OCI-LY7 (cell line): ENCODE measurements around the gene USP53. TPM values are rescaled to one million over a fixed set of nuclear protein-coding genes. Genes with fewer than 3 reads are reported as not detected.
A peak's percentile ranks its signal among the peaks of the same experiment; 100 is the strongest.

Source experiments
- BruUV-seq: library from RNA; stranded (reverse); fragments of 400-500 nt; replicated peaks from 2 replicates; lab custom pipeline; 2021; lab: Mats Ljungman, UMichigan
- CTCF ChIA-PET: fragments of 300-600 bp; sonication (Branson Sonifier 250); formaldehyde crosslinking; loops from one replicate; lab custom pipeline; 2022; ENCODE audit warnings: antibody characterized with exemption; ENCODE audit not compliant: unreplicated experiment; lab: Charles Lee
- POLR2A ChIA-PET: fragments of 300-600 bp; sonication (Branson Sonifier 250); formaldehyde crosslinking; loops from one replicate; lab custom pipeline; 2022; ENCODE audit warnings: antibody characterized with exemption; lab: Charles Lee
- DNase-seq: peaks from one replicate; pipeline ENCODE4 v3.0.0-alpha.2; 2015; ENCODE audit warnings: low spot score
- H2AFZ ChIP-seq: fragments of 200-600 bp; sonication (generic), shearing (Covaris generic); 2 replicates; pipeline ENCODE4 v1.6.1; 2014; ENCODE audit warnings: mild to moderate bottlenecking, antibody characterized with exemption, low read length, moderate library complexity
- H3K27ac ChIP-seq: fragments of 200-600 bp; sonication (generic); 2 replicates; pipeline ENCODE4 v1.5.1; 2014; ENCODE audit warnings: mixed run types, low read depth, mild to moderate bottlenecking, moderate library complexity, low read length, inconsistent platforms; ENCODE audit not compliant: poor library complexity, severe bottlenecking
- H3K36me3 ChIP-seq: fragments of 200-600 bp; sonication (generic); 2 replicates; pipeline ENCODE4 v1.6.1; 2014; ENCODE audit warnings: mild to moderate bottlenecking, antibody characterized with exemption, low read length, moderate library complexity, mixed read lengths; ENCODE audit not compliant: insufficient read depth
- H3K4me1 ChIP-seq: fragments of 200-600 bp; sonication (generic); 2 replicates; pipeline ENCODE4 v1.5.1; 2014; ENCODE audit warnings: mild to moderate bottlenecking, low read length; ENCODE audit not compliant: insufficient read depth, poor library complexity, severe bottlenecking
- H3K4me2 ChIP-seq: fragments of 200-600 bp; sonication (generic); 2 replicates; pipeline ENCODE4 v1.6.1; 2014; ENCODE audit warnings: mild to moderate bottlenecking, low read length
- H3K4me3 ChIP-seq: fragments of 200-600 bp; sonication (generic); 2 replicates; pipeline ENCODE4 v1.5.1; 2014; ENCODE audit warnings: mild to moderate bottlenecking, low read depth, low read length; ENCODE audit not compliant: poor library complexity, severe bottlenecking
- H3K79me2 ChIP-seq: fragments of 200-600 bp; sonication (generic); 2 replicates; pipeline ENCODE4 v1.6.1; 2016; ENCODE audit warnings: low read depth, mild to moderate bottlenecking, low read length, moderate library complexity, mixed read lengths; ENCODE audit not compliant: insufficient read depth
- H3K9me2 ChIP-seq: fragments of 200-600 bp; sonication (generic); 2 replicates; pipeline ENCODE4 v1.6.1; 2016; ENCODE audit warnings: mild to moderate bottlenecking, low read length, mixed read lengths; ENCODE audit not compliant: insufficient read depth
- H3K9me3 ChIP-seq: fragments of 200-600 bp; sonication (generic); 2 replicates; pipeline ENCODE4 v1.6.1; 2014; ENCODE audit warnings: mild to moderate bottlenecking, mixed run types, low read length, mixed read lengths
- H4K20me1 ChIP-seq: fragments of 200-600 bp; sonication (generic); 2 replicates; pipeline ENCODE4 v1.6.1; 2014; ENCODE audit warnings: mild to moderate bottlenecking, antibody characterized with exemption, low read length, moderate library complexity, mixed read lengths; ENCODE audit not compliant: insufficient read depth
- CTCF ChIP-seq: fragments of 200-600 bp; sonication (generic); conservative IDR thresholded peaks from 2 replicates; pipeline ENCODE4 v1.5.1; 2014; ENCODE audit warnings: mild to moderate bottlenecking, antibody characterized with exemption, low read length, moderate library complexity, mixed read lengths
- EZH2phosphoT487 ChIP-seq: fragments of 200-600 bp; sonication (generic); IDR thresholded peaks from 2 replicates; pipeline ENCODE4 v1.6.1; 2018; ENCODE audit warnings: low read depth, borderline replicate concordance, mild to moderate bottlenecking, mixed run types, antibody characterized with exemption, low read length, moderate library complexity, mixed read lengths
- intact Hi-C: fragments of 100-400 bp; cut with micrococcal nuclease; formaldehyde crosslinking; loops from one replicate; pipeline ENCODE4 v1.10.0; 2022; ENCODE audit not compliant: unreplicated experiment
- total RNA-seq, 2 experiments: library from RNA; depleted of rRNA in 1 of 2; stranded (reverse); fragments of >200 nt in 1 of 2; shearing (Covaris generic) in 1 of 2; gene quantifications; 2 replicates each; pipeline ENCODE4 v1.2.3, GENCODE V29; 2014 to 2022

Gene USP53
- total RNA-seq, 2 experiments from 2014 or later = 4.9 to 9.2 TPM

GRCh38 chr4:119296356-119296755 lies 83.8 kb downstream of the USP53 start:
- Histone ChIP-seq H3K9me3 (no peaks in the 10 kb centered on the region), H3K4me1 (peaks cover 24% of the 10 kb centered on the region), H2AFZ (no peak overlapping the region), H3K9me2 (no peaks in the 10 kb centered on the region), H3K4me3 (no peak overlapping the region), H3K4me2 (no peak overlapping the region), H3K36me3 (peaks cover 51% of the 10 kb centered on the region), H3K79me2 (peaks cover 38% of the 10 kb centered on the region), H4K20me1 (no peaks in the 10 kb centered on the region), H3K27ac (no peak overlapping the region)
- intact Hi-C loops = no loop called here
- TF ChIP-seq CTCF (no peak), EZH2phosphoT487 (no peak)
- POLR2A ChIA-PET = interaction anchor here (0.6 kb wide), 1 partner anchor 212 kb away, joined by 3 read pairs; no protein-coding TSS in a partner anchor
- BruUV-seq = no TSS peak
- no peak for DNase-seq
- CTCF ChIA-PET = no interaction called here

GRCh38 chr4:119297795-119298194 lies 85.3 kb downstream of the USP53 start:
- Histone ChIP-seq H3K9me3 (no peaks in the 10 kb centered on the region), H2AFZ (no peak overlapping the region), H4K20me1 (no peaks in the 10 kb centered on the region), H3K4me3 (peak overlapping the region; percentile 95), H3K9me2 (no peaks in the 10 kb centered on the region), H3K79me2 (peaks cover 38% of the 10 kb centered on the region), H3K36me3 (peaks cover 43% of the 10 kb centered on the region), H3K4me2 (peak overlapping the region; percentile 87), H3K4me1 (peaks cover 25% of the 10 kb centered on the region), H3K27ac (no peak overlapping the region)
- no peak for DNase-seq
- POLR2A ChIA-PET = interaction anchor here (0.6 to 0.8 kb wide), 3 partner anchors 29 to 779 kb away, joined by 3 to 5 read pairs (median 3); no protein-coding TSS in a partner anchor
- CTCF ChIA-PET = no interaction called here
- no TSS peak for BruUV-seq
- intact Hi-C loops = no loop called here
- no peak for TF ChIP-seq EZH2phosphoT487
- TF ChIP-seq CTCF = no peak

GRCh38 chr4:119299260-119299671 lies 86.8 kb downstream of the USP53 start:
- TF ChIP-seq EZH2phosphoT487 (no peak), CTCF (no peak)
- CTCF ChIA-PET = no interaction called here
- Histone ChIP-seq H3K4me2 (peak overlapping the region; percentile 87), H3K9me3 (no peaks in the 10 kb centered on the region), H3K9me2 (no peaks in the 10 kb centered on the region), H4K20me1 (no peaks in the 10 kb centered on the region), H3K27ac (peak overlapping the region; percentile 91), H3K79me2 (peaks cover 38% of the 10 kb centered on the region), H3K36me3 (peaks cover 40% of the 10 kb centered on the region), H3K4me3 (peak overlapping the region; percentile 95), H3K4me1 (peaks cover 25% of the 10 kb centered on the region), H2AFZ (peak overlapping the region; percentile 99; the same call in 1 of the 2 replicates)
- no peak for DNase-seq
- POLR2A ChIA-PET = interaction anchor here (0.5 to 2.3 kb wide), 13 partner anchors 9 to 352 kb away, joined by 3 to 16 read pairs (median 5); partner anchors contain the start of gene USP53
- no TSS peak for BruUV-seq
- intact Hi-C loops = no loop called here
